Activated effector memory CD4-positive, alpha-beta T cell treated with anti-CD3 and anti-CD28 coated beads, Interleukin-2, amount 50 U/mL, for 16 hours (primary cell): ENCODE measurements around the gene SLC38A8.

Source experiments
- DNase-seq: peaks from one replicate; pipeline ENCODE4 v3.0.0-alpha.2; 2020

The SLC38A8 gene

GRCh38 chr16:83967838-83968305, 74.7 kb downstream of the SLC38A8 start, which contains the start of gene NECAB2:
Gene NECAB2 (plus strand): TSS chr16:83968244. CDS start chr16:83968649, 405 bp downstream.
- DNase-seq = no peak

GRCh38 chr16:83967091-83967490, 75.5 kb downstream of the SLC38A8 start:
- no peak for DNase-seq

- DNase-seq = no peak
Observed at GRCh38 chr16:83966153-83966696, 76.4 kb downstream of the SLC38A8 start.

GRCh38 chr16:83965444-83966152, 77.0 kb downstream of the SLC38A8 start:
- DNase-seq = no peak

GRCh38 chr16:83964684-83965443, 77.7 kb downstream of the SLC38A8 start:
- no peak for DNase-seq

GRCh38 chr16:83963277-83964119, 79.1 kb downstream of the SLC38A8 start:
- no peak for DNase-seq

- no peak for DNase-seq
Observed at GRCh38 chr16:83961591-83961990, 81.0 kb downstream of the SLC38A8 start.

GRCh38 chr16:83960521-83961249, 81.9 kb downstream of the SLC38A8 start:
- DNase-seq = no peak
